Left ventricle myocardium inferior (tissue), 1 donor: Measurements from ENCODE around the gene STOX2. TPM values are rescaled to one million over a fixed set of nuclear protein-coding genes. Genes with fewer than 3 reads are reported as not detected.

Experiments used
- DNase-seq: peaks from one replicate; pipeline ENCODE4 v3.0.0-alpha.2; 2020
- H3K27ac ChIP-seq: fragments of 200-600 bp; replicated peaks from 2 replicates; pipeline ENCODE4 v1.8.0; 2021
- H3K27me3 ChIP-seq: fragments of 200-600 bp; 2 replicates; pipeline ENCODE4 v1.8.0; 2021; ENCODE audit warnings: low read depth
- H3K36me3 ChIP-seq: fragments of 200-600 bp; 2 replicates; pipeline ENCODE4 v1.8.0; 2021
- H3K4me1 ChIP-seq: fragments of 200-600 bp; 2 replicates; pipeline ENCODE4 v1.8.0; 2021
- H3K4me3 ChIP-seq: fragments of 200-600 bp; 2 replicates; pipeline ENCODE4 v1.8.0; 2021; ENCODE audit warnings: mild to moderate bottlenecking, moderate library complexity
- H3K9me3 ChIP-seq: fragments of 200-600 bp; replicated peaks from 2 replicates; pipeline ENCODE4 v1.8.0; 2021
- intact Hi-C: fragments of 100-400 bp; cut with micrococcal nuclease; formaldehyde crosslinking; loops from one replicate; pipeline ENCODE4 v1.11.0; 2022
- total RNA-seq: library from RNA; stranded (reverse); fragmentation: NEBNext Ultra II Directional; extraction: Animal tissue kit (Norgen Biotek cat#: 25700); gene quantifications from one replicate; pipeline ENCODE4 v1.2.1, GENCODE V29; 2021
- TF ChIP-seq, protein P1 (sequence below): fragments of 200-600 bp; IDR thresholded peaks from 2 replicates; pipeline ENCODE4 v1.8.0; 2021; ENCODE audit warnings: antibody characterized with exemption, mild to moderate bottlenecking, borderline replicate concordance
- donor health status: DM: no; HTN: yes; CAD: no; lungs with severe emphysema.

The STOX2 gene
- total RNA-seq, 1 donor from 2014 or later = 12.2 TPM

DNA sequence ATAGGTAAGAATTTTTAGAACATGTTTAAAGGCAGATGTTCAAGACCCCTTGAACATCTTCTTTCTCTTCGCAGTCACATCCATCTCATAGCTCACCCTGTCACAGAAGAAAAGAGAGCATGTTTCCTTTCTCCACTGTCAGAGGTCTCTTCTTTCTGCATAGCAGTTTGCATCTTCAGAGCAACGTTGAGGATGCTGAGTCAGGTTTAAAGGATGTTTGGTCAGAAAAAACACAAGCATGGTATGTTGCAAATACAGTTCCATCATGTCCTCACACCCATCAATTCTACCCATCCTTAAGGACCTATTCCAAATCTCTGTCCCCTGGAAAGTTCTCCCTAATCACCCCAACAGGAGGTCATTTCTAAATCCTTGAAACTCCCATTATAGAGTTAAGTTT, 84.8 kb downstream of the STOX2 start:
- Histone ChIP-seq H3K4me1 (peaks cover 54% of the 10 kb centered on the region), H3K9me3 (no peaks in the 10 kb centered on the region), H3K27me3 (no peaks in the 10 kb centered on the region), H3K27ac (no peak overlapping the region), H3K4me3 (no peak overlapping the region), H3K36me3 (no peaks in the 10 kb centered on the region)
- TF ChIP-seq, protein P1, sequence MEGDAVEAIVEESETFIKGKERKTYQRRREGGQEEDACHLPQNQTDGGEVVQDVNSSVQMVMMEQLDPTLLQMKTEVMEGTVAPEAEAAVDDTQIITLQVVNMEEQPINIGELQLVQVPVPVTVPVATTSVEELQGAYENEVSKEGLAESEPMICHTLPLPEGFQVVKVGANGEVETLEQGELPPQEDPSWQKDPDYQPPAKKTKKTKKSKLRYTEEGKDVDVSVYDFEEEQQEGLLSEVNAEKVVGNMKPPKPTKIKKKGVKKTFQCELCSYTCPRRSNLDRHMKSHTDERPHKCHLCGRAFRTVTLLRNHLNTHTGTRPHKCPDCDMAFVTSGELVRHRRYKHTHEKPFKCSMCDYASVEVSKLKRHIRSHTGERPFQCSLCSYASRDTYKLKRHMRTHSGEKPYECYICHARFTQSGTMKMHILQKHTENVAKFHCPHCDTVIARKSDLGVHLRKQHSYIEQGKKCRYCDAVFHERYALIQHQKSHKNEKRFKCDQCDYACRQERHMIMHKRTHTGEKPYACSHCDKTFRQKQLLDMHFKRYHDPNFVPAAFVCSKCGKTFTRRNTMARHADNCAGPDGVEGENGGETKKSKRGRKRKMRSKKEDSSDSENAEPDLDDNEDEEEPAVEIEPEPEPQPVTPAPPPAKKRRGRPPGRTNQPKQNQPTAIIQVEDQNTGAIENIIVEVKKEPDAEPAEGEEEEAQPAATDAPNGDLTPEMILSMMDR = no peak
- DNase-seq = no peak
- intact Hi-C loops = no loop called here

DNA sequence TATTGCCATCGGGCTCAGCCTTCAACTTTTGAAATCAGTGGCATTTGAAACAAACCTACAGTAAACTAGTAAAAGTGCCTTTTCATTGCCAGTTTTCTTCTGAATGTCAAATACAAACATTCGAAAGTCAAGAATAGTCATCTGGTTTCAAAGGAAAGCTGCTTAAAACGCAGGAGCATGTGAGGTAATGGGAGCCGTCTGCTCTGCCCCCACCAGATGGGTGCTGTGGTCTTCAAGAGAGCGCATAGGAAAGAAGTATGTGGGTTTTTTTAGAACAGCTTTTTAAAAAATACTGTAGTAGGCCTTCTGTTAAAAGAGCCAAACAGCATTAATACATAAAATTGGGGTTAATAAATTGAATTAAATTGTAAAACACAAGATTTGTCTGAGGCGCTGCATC, 88.6 kb downstream of the STOX2 start:
- TF ChIP-seq, protein P1 = no peak
- H3K27me3 ChIP-seq = no peaks in the 10 kb centered on the region
- no peaks in the 10 kb centered on the region for H3K9me3 ChIP-seq
- peaks cover 36% of the 10 kb centered on the region for H3K4me1 ChIP-seq
- no peaks in the 10 kb centered on the region for H3K36me3 ChIP-seq
- no peak overlapping the region for H3K4me3 ChIP-seq
- DNase-seq = no peak
- no peak overlapping the region for H3K27ac ChIP-seq
- intact Hi-C loops = no loop called here

DNA sequence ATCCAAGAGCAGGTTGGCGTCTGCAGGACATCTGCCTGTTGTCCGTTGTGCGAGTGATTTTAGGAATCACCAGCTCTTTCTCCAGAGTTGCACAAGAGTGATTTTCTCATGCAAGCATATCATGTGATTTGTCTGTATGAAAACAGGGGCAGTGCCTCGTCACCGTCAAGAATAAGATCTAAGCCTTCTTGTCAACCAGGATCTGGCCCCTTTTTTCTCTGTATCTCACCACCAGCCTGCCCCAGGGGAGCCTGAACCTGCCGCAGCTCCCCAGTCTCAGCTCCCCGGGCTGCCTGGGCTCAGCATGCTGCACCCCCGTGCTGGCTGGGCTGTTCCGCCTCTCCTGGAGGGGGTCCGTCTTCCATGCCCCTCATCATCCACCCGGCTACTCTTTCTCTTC, 90.5 kb downstream of the STOX2 start:
- DNase-seq = no peak
- no peaks in the 10 kb centered on the region for H3K36me3 ChIP-seq
- intact Hi-C loops = no loop called here
- no peaks in the 10 kb centered on the region for H3K9me3 ChIP-seq
- no peak overlapping the region for H3K27ac ChIP-seq
- no peaks in the 10 kb centered on the region for H3K27me3 ChIP-seq
- no peak overlapping the region for H3K4me3 ChIP-seq
- H3K4me1 ChIP-seq = peaks cover 23% of the 10 kb centered on the region
- TF ChIP-seq, protein P1 = no peak

DNA sequence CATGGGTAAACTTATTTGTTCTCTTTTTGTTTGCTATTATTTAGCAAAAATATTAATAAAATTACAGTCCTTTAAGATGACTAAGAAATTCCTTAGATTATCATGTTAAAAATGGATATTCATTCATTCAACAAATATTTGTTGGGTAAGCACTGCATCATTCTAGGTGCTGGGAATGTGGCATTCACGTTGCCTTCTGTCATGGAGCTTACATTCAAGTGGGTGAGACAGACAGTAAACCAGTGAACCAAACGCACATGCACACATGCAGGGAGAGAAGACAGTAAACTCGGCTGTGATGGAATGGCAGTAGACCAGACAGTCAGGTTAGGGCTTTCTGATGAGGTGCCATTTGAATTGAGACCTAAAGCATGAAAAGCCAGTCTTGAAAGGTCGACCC, 91.8 kb downstream of the STOX2 start:
- TF ChIP-seq, protein P1 = no peak
- Histone ChIP-seq H3K4me1 (peaks cover 23% of the 10 kb centered on the region), H3K27me3 (no peaks in the 10 kb centered on the region), H3K27ac (no peak overlapping the region), H3K4me3 (no peak overlapping the region), H3K36me3 (peaks cover under 1% of the 10 kb centered on the region), H3K9me3 (no peaks in the 10 kb centered on the region)
- DNase-seq = no peak
- intact Hi-C loops = no loop called here

DNA sequence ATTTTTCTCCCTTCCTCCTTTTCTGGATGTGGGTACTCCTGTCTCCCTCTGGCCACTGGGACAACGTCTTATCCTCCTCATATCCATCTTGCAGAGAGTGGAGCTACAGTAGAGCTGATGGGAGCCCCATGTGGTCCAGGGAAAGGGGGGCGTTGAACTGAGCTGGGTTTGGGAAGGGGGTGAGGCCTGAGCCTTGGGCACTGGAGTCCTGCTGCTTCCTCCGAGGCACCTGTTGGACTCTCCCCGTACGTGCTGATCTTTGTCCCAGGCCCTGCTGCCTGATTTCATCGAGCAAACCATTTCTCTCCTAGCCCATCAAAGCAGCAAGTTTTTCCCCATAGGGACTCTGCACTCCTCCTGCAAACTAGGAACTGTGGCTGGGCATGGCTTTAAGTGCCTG, 94.3 kb downstream of the STOX2 start:
- Histone ChIP-seq H3K9me3 (no peaks in the 10 kb centered on the region), H3K4me1 (peaks cover 23% of the 10 kb centered on the region), H3K27me3 (no peaks in the 10 kb centered on the region), H3K27ac (no peak overlapping the region), H3K36me3 (peaks cover 19% of the 10 kb centered on the region), H3K4me3 (no peak overlapping the region)
- TF ChIP-seq, protein P1 = no peak
- intact Hi-C loops = no loop called here
- no peak for DNase-seq
